Ovary (tissue), 3 donors: ENCODE measurements around the gene TMEM221.

ENCODE experiments used
- EP300 ChIP-seq: sonication (generic); formaldehyde crosslinking; IDR thresholded peaks from one replicate; pipeline ENCODE4 v1.6.1; 2017; ENCODE audit warnings: antibody characterized with exemption
- TF ChIP-seq, protein P1 (sequence below), 3 donors: fragments of 450-650 bp in 2 of 3; fragments of 200-600 bp in 1 of 3; IDR thresholded peaks; one replicate each; pipeline versions ENCODE4 v1.5.1 to v1.8.0; 2016 to 2022; ENCODE audit warnings: antibody characterized with exemption in 3 of 3, mild to moderate bottlenecking in 1 of 3
- donor health status: DM: no; HTN: no; CAD: no.

GRCh38 chr19:17468302-17469091 lies 20.0 kb upstream of the TMEM221 start:
- no peak for TF ChIP-seq EP300
- TF ChIP-seq, protein P1, sequence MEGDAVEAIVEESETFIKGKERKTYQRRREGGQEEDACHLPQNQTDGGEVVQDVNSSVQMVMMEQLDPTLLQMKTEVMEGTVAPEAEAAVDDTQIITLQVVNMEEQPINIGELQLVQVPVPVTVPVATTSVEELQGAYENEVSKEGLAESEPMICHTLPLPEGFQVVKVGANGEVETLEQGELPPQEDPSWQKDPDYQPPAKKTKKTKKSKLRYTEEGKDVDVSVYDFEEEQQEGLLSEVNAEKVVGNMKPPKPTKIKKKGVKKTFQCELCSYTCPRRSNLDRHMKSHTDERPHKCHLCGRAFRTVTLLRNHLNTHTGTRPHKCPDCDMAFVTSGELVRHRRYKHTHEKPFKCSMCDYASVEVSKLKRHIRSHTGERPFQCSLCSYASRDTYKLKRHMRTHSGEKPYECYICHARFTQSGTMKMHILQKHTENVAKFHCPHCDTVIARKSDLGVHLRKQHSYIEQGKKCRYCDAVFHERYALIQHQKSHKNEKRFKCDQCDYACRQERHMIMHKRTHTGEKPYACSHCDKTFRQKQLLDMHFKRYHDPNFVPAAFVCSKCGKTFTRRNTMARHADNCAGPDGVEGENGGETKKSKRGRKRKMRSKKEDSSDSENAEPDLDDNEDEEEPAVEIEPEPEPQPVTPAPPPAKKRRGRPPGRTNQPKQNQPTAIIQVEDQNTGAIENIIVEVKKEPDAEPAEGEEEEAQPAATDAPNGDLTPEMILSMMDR (IDR thresholded peaks at IDR 0.05): no peak
